Measurements from ENCODE around the gene ZBTB38.

DNA sequence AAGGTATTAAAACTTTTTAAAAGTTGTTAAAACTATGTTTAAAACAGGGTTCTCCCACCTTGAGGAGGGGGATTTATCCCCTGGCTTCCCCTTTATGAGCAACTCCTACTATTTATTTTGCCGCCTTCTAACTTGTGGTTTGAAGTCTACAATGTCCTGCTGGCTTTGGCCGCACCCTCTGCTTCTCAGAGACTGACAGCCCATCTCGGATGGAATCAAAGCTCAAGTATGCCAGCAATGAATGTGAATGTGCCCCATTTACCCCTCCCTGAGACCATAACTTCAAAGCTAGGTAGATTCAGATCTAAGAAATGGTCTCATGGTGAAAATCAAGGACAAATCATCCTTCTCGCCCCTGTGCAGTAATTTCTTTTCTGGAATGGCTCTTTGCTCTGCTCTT lies 10.3 kb downstream of the ZBTB38 start:
- TF ChIP-seq, protein P1, sequence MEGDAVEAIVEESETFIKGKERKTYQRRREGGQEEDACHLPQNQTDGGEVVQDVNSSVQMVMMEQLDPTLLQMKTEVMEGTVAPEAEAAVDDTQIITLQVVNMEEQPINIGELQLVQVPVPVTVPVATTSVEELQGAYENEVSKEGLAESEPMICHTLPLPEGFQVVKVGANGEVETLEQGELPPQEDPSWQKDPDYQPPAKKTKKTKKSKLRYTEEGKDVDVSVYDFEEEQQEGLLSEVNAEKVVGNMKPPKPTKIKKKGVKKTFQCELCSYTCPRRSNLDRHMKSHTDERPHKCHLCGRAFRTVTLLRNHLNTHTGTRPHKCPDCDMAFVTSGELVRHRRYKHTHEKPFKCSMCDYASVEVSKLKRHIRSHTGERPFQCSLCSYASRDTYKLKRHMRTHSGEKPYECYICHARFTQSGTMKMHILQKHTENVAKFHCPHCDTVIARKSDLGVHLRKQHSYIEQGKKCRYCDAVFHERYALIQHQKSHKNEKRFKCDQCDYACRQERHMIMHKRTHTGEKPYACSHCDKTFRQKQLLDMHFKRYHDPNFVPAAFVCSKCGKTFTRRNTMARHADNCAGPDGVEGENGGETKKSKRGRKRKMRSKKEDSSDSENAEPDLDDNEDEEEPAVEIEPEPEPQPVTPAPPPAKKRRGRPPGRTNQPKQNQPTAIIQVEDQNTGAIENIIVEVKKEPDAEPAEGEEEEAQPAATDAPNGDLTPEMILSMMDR (IDR thresholded peaks at IDR 0.05) = no peak
- TF ChIP-seq POLR2AphosphoS5 (IDR thresholded peaks at IDR 0.05) (no peak), POLR2A (IDR thresholded peaks at IDR 0.05) (no peak)
